ENCODE measurements around the gene ZNF516.
A peak's percentile ranks its signal among the peaks of the same experiment; 100 is the strongest.

Gene ZNF516

GRCh38 chr18:76524900-76525698 lies 30.1 kb upstream of the ZNF516 start:
- Histone ChIP-seq H3K27me3 (ENCODE audit: insufficient read depth, low read length, poor library complexity) (peaks cover 3% of the 10 kb centered on the region), H2AK5ac (ENCODE audit: low read length) (no peak overlapping the region), H3K4me3 (ENCODE audit: low read length) (peak overlapping the region; percentile 27), H3K4ac (ENCODE audit: low read depth, low read length) (no peak overlapping the region), H3K4me2 (ENCODE audit: low read length) (peak overlapping the region; percentile 48), H3K23ac (ENCODE audit: low read length) (no peak overlapping the region), H3K18ac (ENCODE audit: low read length) (no peak overlapping the region), H3K4me1 (ENCODE audit: control insufficient read depth, low read depth, low read length) (peaks cover 5% of the 10 kb centered on the region), H4K8ac (ENCODE audit: low read depth, low read length) (no peak overlapping the region), H4K5ac (ENCODE audit: low read length) (no peak overlapping the region), H2BK5ac (ENCODE audit: low read length) (no peak overlapping the region), H3K27ac (ENCODE audit: low read depth, low read length) (no peak overlapping the region), H3K79me1 (ENCODE audit: low read length) (no peaks in the 10 kb centered on the region), H2BK15ac (replicated peaks; ENCODE audit: low read depth) (no peak overlapping the region), H3K79me2 (ENCODE audit: control insufficient read depth, insufficient read depth, low read length) (no peaks in the 10 kb centered on the region), H3K36me3 (ENCODE audit: control insufficient read depth, insufficient read depth, low read length) (no peaks in the 10 kb centered on the region), H2BK120ac (ENCODE audit: low read depth, low read length) (no peak overlapping the region), H3K9ac (ENCODE audit: low read length) (peak overlapping the region; percentile 31), H3K56ac (ENCODE audit: low read length) (peak overlapping the region; percentile 45)
- peak; percentile 88 for DNase-seq
- WGBS (ENCODE audit: extremely low coverage, insufficient coverage, low lambda C conversion rate), result no CpG with 5 or more reads among the region's 20 CpGs

GRCh38 chr18:76524477-76524876 lies 29.4 kb upstream of the ZNF516 start:
- Histone ChIP-seq H3K4ac (ENCODE audit: low read depth, low read length) (no peak overlapping the region), H4K8ac (ENCODE audit: low read depth, low read length) (no peak overlapping the region), H3K79me1 (ENCODE audit: low read length) (no peaks in the 10 kb centered on the region), H3K4me3 (ENCODE audit: low read length) (no peak overlapping the region), H2BK5ac (ENCODE audit: low read length) (no peak overlapping the region), H3K23ac (ENCODE audit: low read length) (no peak overlapping the region), H2BK15ac (replicated peaks; ENCODE audit: low read depth) (no peak overlapping the region), H3K56ac (ENCODE audit: low read length) (no peak overlapping the region), H2BK120ac (ENCODE audit: low read depth, low read length) (no peak overlapping the region), H3K36me3 (ENCODE audit: control insufficient read depth, insufficient read depth, low read length) (no peaks in the 10 kb centered on the region), H2AK5ac (ENCODE audit: low read length) (no peak overlapping the region), H3K4me2 (ENCODE audit: low read length) (no peak overlapping the region), H3K4me1 (ENCODE audit: control insufficient read depth, low read depth, low read length) (peaks cover 5% of the 10 kb centered on the region), H3K18ac (ENCODE audit: low read length) (no peak overlapping the region), H3K79me2 (ENCODE audit: control insufficient read depth, insufficient read depth, low read length) (no peaks in the 10 kb centered on the region), H4K5ac (ENCODE audit: low read length) (no peak overlapping the region), H3K27ac (ENCODE audit: low read depth, low read length) (no peak overlapping the region), H3K27me3 (ENCODE audit: insufficient read depth, low read length, poor library complexity) (peaks cover 3% of the 10 kb centered on the region), H3K9ac (ENCODE audit: low read length) (no peak overlapping the region)
- no peak for DNase-seq
- no CpG with 5 or more reads among the region's 2 CpGs for WGBS (ENCODE audit: extremely low coverage, insufficient coverage, low lambda C conversion rate)

- Histone ChIP-seq H3K56ac (ENCODE audit: low read length) (no peak overlapping the region), H3K36me3 (ENCODE audit: control insufficient read depth, insufficient read depth, low read length) (no peaks in the 10 kb centered on the region), H3K23ac (ENCODE audit: low read length) (no peak overlapping the region), H2AK5ac (ENCODE audit: low read length) (no peak overlapping the region), H3K4me2 (ENCODE audit: low read length) (no peak overlapping the region), H3K9ac (ENCODE audit: low read length) (no peak overlapping the region), H3K18ac (ENCODE audit: low read length) (no peak overlapping the region), H4K5ac (ENCODE audit: low read length) (no peak overlapping the region), H3K79me2 (ENCODE audit: control insufficient read depth, insufficient read depth, low read length) (no peaks in the 10 kb centered on the region), H3K4me1 (ENCODE audit: control insufficient read depth, low read depth, low read length) (no peaks in the 10 kb centered on the region), H2BK120ac (ENCODE audit: low read depth, low read length) (no peak overlapping the region), H3K4me3 (ENCODE audit: low read length) (no peak overlapping the region), H2BK5ac (ENCODE audit: low read length) (no peak overlapping the region), H2BK15ac (replicated peaks; ENCODE audit: low read depth) (no peak overlapping the region), H4K8ac (ENCODE audit: low read depth, low read length) (no peak overlapping the region), H3K27me3 (ENCODE audit: insufficient read depth, low read length, poor library complexity) (peaks cover 3% of the 10 kb centered on the region), H3K27ac (ENCODE audit: low read depth, low read length) (no peak overlapping the region), H3K79me1 (ENCODE audit: low read length) (no peaks in the 10 kb centered on the region), H3K4ac (ENCODE audit: low read depth, low read length) (no peak overlapping the region)
- no CpG with 5 or more reads among the region's 1 CpG for WGBS (ENCODE audit: extremely low coverage, insufficient coverage, low lambda C conversion rate)
- no peak for DNase-seq
These were observed 27.5 kb upstream of the ZNF516 start for GRCh38 chr18:76522551-76522950.

- Histone ChIP-seq H3K36me3 (ENCODE audit: control insufficient read depth, insufficient read depth, low read length) (no peaks in the 10 kb centered on the region), H3K27me3 (ENCODE audit: insufficient read depth, low read length, poor library complexity) (peaks cover 3% of the 10 kb centered on the region), H2AK5ac (ENCODE audit: low read length) (no peak overlapping the region), H3K56ac (ENCODE audit: low read length) (peak overlapping the region; percentile 78), H3K4ac (ENCODE audit: low read depth, low read length) (no peak overlapping the region), H2BK15ac (replicated peaks; ENCODE audit: low read depth) (no peak overlapping the region), H2BK120ac (ENCODE audit: low read depth, low read length) (no peak overlapping the region), H3K27ac (ENCODE audit: low read depth, low read length) (no peak overlapping the region), H3K23ac (ENCODE audit: low read length) (no peak overlapping the region), H3K18ac (ENCODE audit: low read length) (peak overlapping the region; percentile 16), H3K4me1 (ENCODE audit: control insufficient read depth, low read depth, low read length) (no peaks in the 10 kb centered on the region), H4K5ac (ENCODE audit: low read length) (no peak overlapping the region), H3K79me1 (ENCODE audit: low read length) (no peaks in the 10 kb centered on the region), H2BK5ac (ENCODE audit: low read length) (no peak overlapping the region), H3K9ac (ENCODE audit: low read length) (peak overlapping the region; percentile 38), H4K8ac (ENCODE audit: low read depth, low read length) (no peak overlapping the region), H3K4me3 (ENCODE audit: low read length) (no peak overlapping the region), H3K4me2 (ENCODE audit: low read length) (no peak overlapping the region), H3K79me2 (ENCODE audit: control insufficient read depth, insufficient read depth, low read length) (no peaks in the 10 kb centered on the region)
- no CpG with 5 or more reads among the region's 19 CpGs for WGBS (ENCODE audit: extremely low coverage, insufficient coverage, low lambda C conversion rate)
- peak; percentile 51 for DNase-seq
These were observed 27.1 kb upstream of the ZNF516 start for GRCh38 chr18:76522122-76522503.

GRCh38 chr18:76521417-76522121 lies 26.5 kb upstream of the ZNF516 start:
- no peak overlapping the region for H3K23ac ChIP-seq (ENCODE audit: low read length)
- no peak overlapping the region for H4K8ac ChIP-seq (ENCODE audit: low read depth, low read length)
- H3K4me1 ChIP-seq (ENCODE audit: control insufficient read depth, low read depth, low read length), result no peaks in the 10 kb centered on the region
- peaks cover 3% of the 10 kb centered on the region for H3K27me3 ChIP-seq (ENCODE audit: insufficient read depth, low read length, poor library complexity)
- peak overlapping the region; percentile 78 for H3K56ac ChIP-seq (ENCODE audit: low read length)
- H3K36me3 ChIP-seq (ENCODE audit: control insufficient read depth, insufficient read depth, low read length), result no peaks in the 10 kb centered on the region
- H3K4me2 ChIP-seq (ENCODE audit: low read length), result no peak overlapping the region
- no peak overlapping the region for H3K18ac ChIP-seq (ENCODE audit: low read length)
- no peak overlapping the region for H3K27ac ChIP-seq (ENCODE audit: low read depth, low read length)
- no peak overlapping the region for H2BK120ac ChIP-seq (ENCODE audit: low read depth, low read length)
- H2AK5ac ChIP-seq (ENCODE audit: low read length), result no peak overlapping the region
- DNase-seq, result no peak
- H4K5ac ChIP-seq (ENCODE audit: low read length), result no peak overlapping the region
- no peak overlapping the region for H2BK5ac ChIP-seq (ENCODE audit: low read length)
- no peak overlapping the region for H3K4ac ChIP-seq (ENCODE audit: low read depth, low read length)
- no peak overlapping the region for H3K9ac ChIP-seq (ENCODE audit: low read length)
- WGBS (ENCODE audit: extremely low coverage, insufficient coverage, low lambda C conversion rate), result no CpG with 5 or more reads among the region's 11 CpGs
- H3K4me3 ChIP-seq (ENCODE audit: low read length), result no peak overlapping the region
- H2BK15ac ChIP-seq (replicated peaks; ENCODE audit: low read depth), result no peak overlapping the region
- no peaks in the 10 kb centered on the region for H3K79me2 ChIP-seq (ENCODE audit: control insufficient read depth, insufficient read depth, low read length)
- H3K79me1 ChIP-seq (ENCODE audit: low read length), result no peaks in the 10 kb centered on the region

Data from mesendoderm (in vitro differentiated cells).